ENCODE results near the gene BLTP2.

BLTP2 gene

GRCh38 chr17:28598799-28599310 lies 46.1 kb downstream of the BLTP2 start, which contains the start of gene SPAG5:
Gene SPAG5, minus strand, starts transcription at chr17:28599025. Its CDS starts 79 bp downstream, at chr17:28598946.
- peak; percentile 89 to 94 for DNase-seq (ENCODE audit: low read depth in 2 of 2)

- no peak for DNase-seq (ENCODE audit: low read depth in 2 of 2)
Observed at GRCh38 chr17:28598389-28598788, 46.6 kb downstream of the BLTP2 start.

- DNase-seq (ENCODE audit: low read depth in 2 of 2), result no peak
Observed at GRCh38 chr17:28597606-28598383, 47.2 kb downstream of the BLTP2 start.
